Stimulated activated CD4-positive, alpha-beta T cell treated with anti-CD3 and anti-CD28 coated beads, Interleukin-1b, Interleukin-23, amount 100 ng/mL, for 48 hours (primary cell): ENCODE results near the gene MEIS1.

Source experiments
- DNase-seq: peaks from one replicate; pipeline ENCODE4 v3.0.0-alpha.2; 2020

The MEIS1 gene

GRCh38 chr2:66571918-66572317 is 137.0 kb downstream of the MEIS1 start:
- DNase-seq: no peak

- DNase-seq: no peak
Measured at GRCh38 chr2:66572391-66572790, 137.5 kb downstream of the MEIS1 start.

- no peak for DNase-seq
Measured at GRCh38 chr2:66573416-66573815, 138.5 kb downstream of the MEIS1 start.

GRCh38 chr2:66573821-66574233 is 138.9 kb downstream of the MEIS1 start:
- DNase-seq: no peak

GRCh38 chr2:66574701-66575624 is 140.0 kb downstream of the MEIS1 start:
- no peak for DNase-seq

- no peak for DNase-seq
Measured at GRCh38 chr2:66575625-66576310, 140.8 kb downstream of the MEIS1 start.

GRCh38 chr2:66576311-66576560 is 141.3 kb downstream of the MEIS1 start:
- DNase-seq: no peak

GRCh38 chr2:66576561-66577320 is 141.8 kb downstream of the MEIS1 start:
- DNase-seq: no peak

GRCh38 chr2:66577321-66578053 is 142.6 kb downstream of the MEIS1 start:
- no peak for DNase-seq

GRCh38 chr2:66578054-66578686 is 143.2 kb downstream of the MEIS1 start:
- DNase-seq: no peak

GRCh38 chr2:66578687-66579106 is 143.8 kb downstream of the MEIS1 start:
- DNase-seq: no peak

- no peak for DNase-seq
Measured at GRCh38 chr2:66579186-66580126, 144.5 kb downstream of the MEIS1 start.

- DNase-seq: no peak
Measured at GRCh38 chr2:66580166-66581049, 145.5 kb downstream of the MEIS1 start.

- no peak for DNase-seq
Measured at GRCh38 chr2:66581339-66582103, 146.6 kb downstream of the MEIS1 start.

GRCh38 chr2:66582104-66582986 is 147.4 kb downstream of the MEIS1 start:
- no peak for DNase-seq

- DNase-seq: no peak
Measured at GRCh38 chr2:66582987-66583880, 148.3 kb downstream of the MEIS1 start.

- DNase-seq: no peak
Measured at GRCh38 chr2:66583881-66584280, 149.0 kb downstream of the MEIS1 start.
